IMR-90 (cell line): ENCODE measurements around the gene HOXC12. TPM values are rescaled to one million over a fixed set of nuclear protein-coding genes. Genes with fewer than 3 reads are reported as not detected.

ENCODE experiments used
- ATAC-seq: fragments of 200-7000 bp; cut with Tn5 transposase; 2 replicates; pipeline ENCODE4 v1.9.1; 2020; ENCODE audit warnings: low read depth, mild to moderate bottlenecking, moderate library complexity
- BruUV-seq: library from RNA; stranded (reverse); fragments of 400-500 nt; replicated peaks from 2 replicates; lab custom pipeline; 2021; lab: Mats Ljungman, UMichigan
- CTCF ChIA-PET: fragments of 300-600 bp; formaldehyde crosslinking; extraction: SDS; loops from one replicate; lab custom pipeline; 2021; ENCODE audit warnings: antibody characterized with exemption; lab: Yijun Ruan, JAX
- POLR2A ChIA-PET: fragments of 300-600 bp; sonication (Branson Sonifier 250); formaldehyde crosslinking; loops from one replicate; lab custom pipeline; 2022; ENCODE audit warnings: antibody characterized with exemption; ENCODE audit not compliant: unreplicated experiment; lab: Charles Lee
- DNase-seq: peaks from one replicate; pipeline ENCODE4 v3.0.0; 2013
- H2AFZ ChIP-seq: replicated peaks from 2 replicates; pipeline ENCODE3; 2013; ENCODE audit warnings: low read length, mild to moderate bottlenecking; ENCODE audit not compliant: poor library complexity
- H2AK5ac ChIP-seq: 2 replicates; pipeline ENCODE4 v1.6.1; 2013; ENCODE audit warnings: low read depth, low read length, inconsistent platforms
- H2AK9ac ChIP-seq: replicated peaks from 2 replicates; pipeline ENCODE3; 2013; ENCODE audit warnings: mild to moderate bottlenecking, low read depth, low read length, moderate library complexity; ENCODE audit not compliant: poor library complexity
- H2BK120ac ChIP-seq: 2 replicates; pipeline ENCODE4 v1.6.1; 2013; ENCODE audit warnings: low read depth, low read length, inconsistent platforms
- H2BK15ac ChIP-seq: 3 replicates; pipeline ENCODE4 v1.6.1; 2013; ENCODE audit warnings: low read depth, low read length, inconsistent platforms
- H2BK20ac ChIP-seq: 2 replicates; pipeline ENCODE4 v1.6.1; 2013; ENCODE audit warnings: low read depth, mild to moderate bottlenecking, inconsistent platforms, low read length, moderate library complexity
- H2BK5ac ChIP-seq: 2 replicates; pipeline ENCODE4 v1.6.1; 2013; ENCODE audit warnings: mild to moderate bottlenecking, low read depth, low read length, inconsistent platforms; ENCODE audit not compliant: poor library complexity, severe bottlenecking
- H3K14ac ChIP-seq: replicated peaks from 2 replicates; pipeline ENCODE4 v1.6.1; 2013; ENCODE audit warnings: low read depth, low read length, inconsistent platforms
- H3K18ac ChIP-seq: 2 replicates; pipeline ENCODE4 v1.6.1; 2013; ENCODE audit warnings: low read depth, low read length, control low read depth
- H3K23ac ChIP-seq: 2 replicates; pipeline ENCODE4 v1.6.1; 2013; ENCODE audit warnings: low read depth, low read length, inconsistent platforms
- H3K27ac ChIP-seq: 2 replicates; pipeline ENCODE4 v1.5.1; 2013; ENCODE audit warnings: mild to moderate bottlenecking, control low read depth, low read length; ENCODE audit not compliant: insufficient read depth
- H3K27me3 ChIP-seq: 2 replicates; pipeline ENCODE4 v1.6.1; 2013; ENCODE audit warnings: low read length; ENCODE audit not compliant: control insufficient read depth, insufficient read depth
- H3K36me3 ChIP-seq: 2 replicates; pipeline ENCODE4 v1.6.1; 2013; ENCODE audit warnings: low read length, mixed read lengths; ENCODE audit not compliant: control insufficient read depth, insufficient read depth
- H3K4ac ChIP-seq: 2 replicates; pipeline ENCODE4 v1.6.1; 2013; ENCODE audit warnings: low read depth, low read length, inconsistent platforms
- H3K4me1 ChIP-seq: 2 replicates; pipeline ENCODE4 v1.6.1; 2013; ENCODE audit warnings: low read length, mixed read lengths; ENCODE audit not compliant: control insufficient read depth, insufficient read depth
- H3K4me2 ChIP-seq: 2 replicates; pipeline ENCODE4 v1.6.1; 2013; ENCODE audit warnings: low read depth, mild to moderate bottlenecking, control low read depth, low read length, moderate library complexity
- H3K4me3 ChIP-seq: 2 replicates; pipeline ENCODE4 v1.5.1; 2013; ENCODE audit warnings: low read depth, mild to moderate bottlenecking, control low read depth, low read length, moderate library complexity; ENCODE audit not compliant: insufficient read depth
- H3K56ac ChIP-seq: 2 replicates; pipeline ENCODE4 v1.6.1; 2013; ENCODE audit warnings: low read length, inconsistent platforms; ENCODE audit not compliant: insufficient read depth; ENCODE audit errors: extremely low read depth
- H3K79me1 ChIP-seq, 2 experiments: 2 replicates each; pipeline ENCODE4 v1.6.1; 2013; ENCODE audit warnings: low read length in 2 of 2, inconsistent platforms in 1 of 2, low read depth in 1 of 2
- H3K9ac ChIP-seq: 2 replicates; pipeline ENCODE4 v1.6.1; 2013; ENCODE audit warnings: low read depth, low read length, control low read depth
- H3K9me1 ChIP-seq: 2 replicates; pipeline ENCODE4 v1.6.1; 2013; ENCODE audit warnings: low read length, inconsistent platforms; ENCODE audit not compliant: insufficient read depth
- H3K9me3 ChIP-seq: 2 replicates; pipeline ENCODE4 v1.6.1; 2013; ENCODE audit warnings: low read length; ENCODE audit not compliant: control insufficient read depth, insufficient read depth
- H4K20me1 ChIP-seq: 2 replicates; pipeline ENCODE4 v1.6.1; 2013; ENCODE audit warnings: low read length, inconsistent platforms; ENCODE audit not compliant: insufficient read depth
- H4K5ac ChIP-seq: 2 replicates; pipeline ENCODE4 v1.6.1; 2013; ENCODE audit warnings: mild to moderate bottlenecking, low read depth, low read length, control low read depth
- H4K8ac ChIP-seq, 2 experiments: 2 replicates each; pipeline ENCODE4 v1.6.1; 2013; ENCODE audit warnings: low read depth in 2 of 2, low read length in 2 of 2, control low read depth in 1 of 2, inconsistent platforms in 1 of 2
- H4K91ac ChIP-seq: 2 replicates; pipeline ENCODE4 v1.6.1; 2013; ENCODE audit warnings: low read depth, low read length, inconsistent platforms; ENCODE audit not compliant: insufficient read depth
- CTCF ChIP-seq: conservative IDR thresholded peaks from 2 replicates; pipeline ENCODE4 v1.5.1; 2012; ENCODE audit warnings: mild to moderate bottlenecking, low read depth, low read length, improper control_type of control experiment
- MXI1 ChIP-seq: IDR thresholded peaks from 2 replicates; pipeline ENCODE4 v1.6.1; 2012; ENCODE audit warnings: low read depth, mild to moderate bottlenecking, low read length, moderate library complexity, borderline replicate concordance
- NFE2L2 ChIP-seq: fragments of 150-350 bp; IDR thresholded peaks from 2 replicates; pipeline ENCODE4 v1.6.1; 2016; ENCODE audit warnings: low read depth, mild to moderate bottlenecking, low read length
- POLR2A ChIP-seq: IDR thresholded peaks from 2 replicates; pipeline ENCODE4 v1.6.1; 2012; ENCODE audit warnings: mild to moderate bottlenecking, low read depth, low read length
- RAD21 ChIP-seq: IDR thresholded peaks from 2 replicates; pipeline ENCODE4 v1.6.1; 2012; ENCODE audit warnings: low read length, improper control_type of control experiment
- SMC3 ChIP-seq: fragments of 150-350 bp; IDR thresholded peaks from 2 replicates; pipeline ENCODE4 v1.6.1; 2016; ENCODE audit warnings: low read depth, mild to moderate bottlenecking, antibody characterized with exemption, low read length, moderate library complexity
- WGBS, 2 experiments: methylation state at CpG; one replicate each; pipeline versions ENCODE4 v1.1.5 to v1.1.7; 2013; ENCODE audit warnings: missing lambda C conversion rate in 2 of 2; ENCODE audit not compliant: insufficient read length in 1 of 2; ENCODE audit errors: extremely low coverage in 2 of 2; 5-methylcytosine and 5-hydroxymethylcytosine counted together
- dilution Hi-C: fragments of 300-500 bp; cut with HindIII; formaldehyde crosslinking; loops from one replicate; pipeline ENCODE4 v1.14.3; 2018; ENCODE audit warnings: low sequenced_read_pairs; ENCODE audit not compliant: unreplicated experiment
- in situ Hi-C: fragments of 300-500 bp; cut with MboI; formaldehyde crosslinking; loops from 3 replicates; pipeline ENCODE4 v1.14.3; 2019; ENCODE audit warnings: low sequenced_read_pairs, inconsistent platforms, mixed read lengths
- intact Hi-C: fragments of 100-400 bp; cut with micrococcal nuclease; formaldehyde crosslinking; loops from 2 replicates; pipeline ENCODE4 v1.10.0; 2022
- polyA plus RNA-seq, 3 experiments: library from polyadenylated mRNA; depleted of rRNA; stranded (reverse); fragments of >200 nt; gene quantifications; 2 replicates each; pipeline ENCODE4 v1.2.3, GENCODE V29; 2012; ENCODE audit warnings: low replicate concordance in 1 of 3
- total RNA-seq: library from RNA; depleted of rRNA; stranded (reverse); fragments of >200 nt; gene quantifications from 2 replicates; pipeline ENCODE4 v1.2.3, GENCODE V29; 2012

Gene HOXC12
- total and polyA plus RNA-seq, 2 of the 4 experiments (the other 2 are of a cell fraction): not detected

GRCh38 chr12:54005531-54005852 is 50.8 kb downstream of the HOXC12 start (continued):
- TF ChIP-seq NFE2L2 (no peak), MXI1 (no peak), POLR2A (no peak)

GRCh38 chr12:54005853-54006558 is 51.3 kb downstream of the HOXC12 start:
- Histone ChIP-seq H2BK120ac (no peak overlapping the region), H3K27me3 (peaks cover 90% of the 10 kb centered on the region), H3K4me3 (no peak overlapping the region), H2BK5ac (no peak overlapping the region), H3K79me1 (no peaks in the 10 kb centered on the region), H3K56ac (no peak overlapping the region), H4K5ac (no peak overlapping the region), H4K20me1 (no peaks in the 10 kb centered on the region), H2BK20ac (no peak overlapping the region), H2AK5ac (no peak overlapping the region), H3K18ac (no peak overlapping the region), H3K14ac (no peak overlapping the region), H2AFZ (peak overlapping the region; percentile 88), H3K4ac (no peak overlapping the region), H2BK15ac (no peak overlapping the region), H3K36me3 (no peaks in the 10 kb centered on the region), H3K9ac (peak overlapping the region; percentile 42; the same call in 1 of the 2 replicates), H4K8ac (no peak overlapping the region), H3K4me1 (no peaks in the 10 kb centered on the region), H3K9me1 (no peaks in the 10 kb centered on the region), H3K27ac (no peak overlapping the region), H2AK9ac (no peak overlapping the region), H3K9me3 (no peaks in the 10 kb centered on the region), H4K91ac (no peak overlapping the region), H3K23ac (no peak overlapping the region), H3K4me2 (peak overlapping the region; percentile 64; the same call in 1 of the 2 replicates)
- 16% methylated on average over 18 of the region's 39 CpGs; no CpG with 5 or more reads in 1 of the 2 experiments for WGBS, 2 experiments
- ChIA-PET POLR2A (interaction anchor here (0.5 kb wide), 1 partner anchor 155 kb away, joined by 4 read pairs; no protein-coding TSS in a partner anchor), CTCF (interaction anchor here (0.6 to 1.9 kb wide), 7 partner anchors 181 to 200 kb away, joined by 3 to 18 read pairs (median 4); partner anchors contain the start of gene SMUG1)
- ATAC-seq: peak; percentile 93
- in situ Hi-C loops (loop anchor here (5.0 kb wide), 1 partner anchor 186 kb away; no protein-coding TSS in a partner anchor), dilution Hi-C loops (no loop called here), intact Hi-C loops (loop anchor here (1.0 to 10.0 kb wide), 5 partner anchors 185 to 353 kb away; no protein-coding TSS in a partner anchor)
- TF ChIP-seq RAD21 (peak; percentile 93), POLR2A (no peak), SMC3 (peak; percentile 88), CTCF (peak; percentile 95)
- no TSS peak for BruUV-seq
- DNase-seq: peak; percentile 62
